ENCODE results near the gene IZUMO2.

Gene IZUMO2

GRCh38 chr19:50190439-50190891, 27.4 kb upstream of the IZUMO2 start:
- no peak for DNase-seq (ENCODE audit: extremely low read depth, low read depth)
- H3K4me3 ChIP-seq (replicated peaks; ENCODE audit: low read depth, low read length), result no peak overlapping the region
- TF ChIP-seq CTCF (IDR thresholded peaks at IDR 0.05; ENCODE audit: low read depth, low read length, missing control alignments), result no peak

GRCh38 chr19:50189331-50189730, 26.2 kb upstream of the IZUMO2 start:
- no peak for DNase-seq (ENCODE audit: extremely low read depth, low read depth)
- H3K4me3 ChIP-seq (replicated peaks; ENCODE audit: low read depth, low read length), result no peak overlapping the region
- no peak for TF ChIP-seq CTCF (IDR thresholded peaks at IDR 0.05; ENCODE audit: low read depth, low read length, missing control alignments)

GRCh38 chr19:50187937-50188336, 24.9 kb upstream of the IZUMO2 start:
- no peak overlapping the region for H3K4me3 ChIP-seq (replicated peaks; ENCODE audit: low read depth, low read length)
- no peak for TF ChIP-seq CTCF (IDR thresholded peaks at IDR 0.05; ENCODE audit: low read depth, low read length, missing control alignments)
- no peak for DNase-seq (ENCODE audit: extremely low read depth, low read depth)

GRCh38 chr19:50184196-50184595, 21.1 kb upstream of the IZUMO2 start:
- no peak overlapping the region for H3K4me3 ChIP-seq (replicated peaks; ENCODE audit: low read depth, low read length)
- no peak for DNase-seq (ENCODE audit: extremely low read depth, low read depth)
- TF ChIP-seq CTCF (IDR thresholded peaks at IDR 0.05; ENCODE audit: low read depth, low read length, missing control alignments), result no peak

GRCh38 chr19:50181121-50181520, 18.0 kb upstream of the IZUMO2 start:
- H3K4me3 ChIP-seq (replicated peaks; ENCODE audit: low read depth, low read length), result no peak overlapping the region
- no peak for DNase-seq (ENCODE audit: extremely low read depth, low read depth)
- no peak for TF ChIP-seq CTCF (IDR thresholded peaks at IDR 0.05; ENCODE audit: low read depth, low read length, missing control alignments)

GRCh38 chr19:50178859-50179537, 15.9 kb upstream of the IZUMO2 start:
- no peak for TF ChIP-seq CTCF (IDR thresholded peaks at IDR 0.05; ENCODE audit: low read depth, low read length, missing control alignments)
- DNase-seq (ENCODE audit: extremely low read depth, low read depth), result no peak
- H3K4me3 ChIP-seq (replicated peaks; ENCODE audit: low read depth, low read length), result no peak overlapping the region

- no peak overlapping the region for H3K4me3 ChIP-seq (replicated peaks; ENCODE audit: low read depth, low read length)
- TF ChIP-seq CTCF (IDR thresholded peaks at IDR 0.05; ENCODE audit: low read depth, low read length, missing control alignments), result no peak
- no peak for DNase-seq (ENCODE audit: extremely low read depth, low read depth)
Measured at GRCh38 chr19:50178320-50178719, 15.2 kb upstream of the IZUMO2 start.

Data from HFF-Myc (cell line).